AG09319 (cell line): ENCODE measurements around the gene KRTAP29-1.

Experiments used
- DNase-seq: peaks from one replicate; pipeline ENCODE4 v3.0.0-alpha.2; 2010; ENCODE audit warnings: low read depth; ENCODE audit errors: extremely low read depth
- CTCF ChIP-seq: IDR thresholded peaks from 2 replicates; pipeline ENCODE4 v1.5.1; 2011; ENCODE audit warnings: low read depth, mild to moderate bottlenecking, inconsistent platforms, low read length, moderate library complexity

Gene KRTAP29-1

GRCh38 chr17:41304091-41304490 is 1.4 kb upstream of the KRTAP29-1 start:
- TF ChIP-seq CTCF, result no peak
- no peak for DNase-seq

GRCh38 chr17:41302981-41303380 is 330 bp upstream of the KRTAP29-1 start:
- no peak for TF ChIP-seq CTCF
- DNase-seq, result no peak

GRCh38 chr17:41301204-41301790 is 1.4 kb downstream of the KRTAP29-1 start:
- DNase-seq, result no peak
- TF ChIP-seq CTCF, result no peak

GRCh38 chr17:41298458-41299135 is 4.1 kb downstream of the KRTAP29-1 start:
- TF ChIP-seq CTCF, result no peak
- DNase-seq, result no peak

GRCh38 chr17:41296846-41297245 is 5.8 kb downstream of the KRTAP29-1 start:
- no peak for TF ChIP-seq CTCF
- DNase-seq, result no peak

GRCh38 chr17:41294016-41294415 is 8.6 kb downstream of the KRTAP29-1 start:
- TF ChIP-seq CTCF, result no peak
- no peak for DNase-seq

- TF ChIP-seq CTCF, result no peak
- DNase-seq, result no peak
These were observed 15.6 kb downstream of the KRTAP29-1 start for GRCh38 chr17:41287050-41287449.
